ENCODE data around the gene LRRC37A3. TPM values are rescaled to one million over a fixed set of nuclear protein-coding genes. Genes with fewer than 3 reads are reported as not detected.
"Not testable (repeated sequence)": the region's sequence is repeated elsewhere in the genome, so short reads cannot be mapped to it uniquely, and the experiment has no call there.

The LRRC37A3 gene
- total and polyA plus RNA-seq, 2 of the 13 experiments (the other 11 are each of a cell fraction or from before 2014, with no cell fraction given): 0.62 to 1.1 TPM

GRCh38 chr17:64919289-64920025 is at the start of gene LRRC37A3 (continued):
- TF ChIP-seq MEIS2 (CRISPR knock-in tag; IDR thresholded peaks at IDR 0.05) (peak; percentile 60; the same call in 1 of the 2 replicates), KDM4B (CRISPR knock-in tag; IDR thresholded peaks at IDR 0.05) (0 out of 2 replicates have a peak, but pooled peaks have one; percentile 71), TFDP2 (CRISPR knock-in tag; IDR thresholded peaks at IDR 0.05) (peak; percentile 64), DR1 (CRISPR knock-in tag; IDR thresholded peaks at IDR 0.05) (peak; percentile 63; the same call in 1 of the 2 replicates), MYPOP (CRISPR knock-in tag; IDR thresholded peaks at IDR 0.05) (peak; percentile 98), ZSCAN21 (CRISPR knock-in tag; IDR thresholded peaks at IDR 0.05; ENCODE audit: borderline replicate concordance) (peak; percentile 80; the same call in 1 of the 2 replicates), MXI1 (IDR thresholded peaks at IDR 0.05; ENCODE audit: borderline replicate concordance, low read depth, low read length) (peak; percentile 20; the same call in 1 of the 3 replicates), IRF2 (CRISPR knock-in tag; IDR thresholded peaks at IDR 0.05) (peak; percentile 90), ETV5 (CRISPR knock-in tag; IDR thresholded peaks at IDR 0.05; ENCODE audit: borderline replicate concordance) (peak; percentile 51), MTF2 (CRISPR knock-in tag; IDR thresholded peaks at IDR 0.05; ENCODE audit: borderline replicate concordance) (peak; percentile 43; the same call in 1 of the 2 replicates), ZNF431 (CRISPR knock-in tag; IDR thresholded peaks at IDR 0.05; ENCODE audit: borderline replicate concordance, low read depth) (peak; percentile 55; the same call in 1 of the 2 replicates), CTCF (CRISPR knock-in tag; IDR thresholded peaks at IDR 0.05) (peak; percentile 93), RFXANK (CRISPR knock-in tag; IDR thresholded peaks at IDR 0.05) (peak; percentile 75; the same call in 1 of the 2 replicates), SP5 (CRISPR knock-in tag; IDR thresholded peaks at IDR 0.05; ENCODE audit: borderline replicate concordance, low read depth) (peak; percentile 64; the same call in 1 of the 2 replicates), SOX6 (CRISPR knock-in tag; IDR thresholded peaks at IDR 0.05) (peak; percentile 2; the same call in 1 of the 2 replicates), SPEN (CRISPR knock-in tag; IDR thresholded peaks at IDR 0.05; ENCODE audit: low read depth) (peak; percentile 89), THRA (CRISPR knock-in tag; IDR thresholded peaks at IDR 0.05; ENCODE audit: borderline replicate concordance) (0 out of 2 replicates have a peak, but pooled peaks have one; percentile 58), HMGXB3 (CRISPR knock-in tag; IDR thresholded peaks at IDR 0.05; ENCODE audit: borderline replicate concordance) (peak; percentile 75)
- TF ChIP-seq SOX6 (IDR thresholded peaks at IDR 0.05): not testable (repeated sequence)

Measured in HepG2 (cell line).